HG02759 (cell line): ENCODE results near the gene OR2C1.

Experiments
- ATAC-seq: cut with Tn5 transposase; IDR thresholded peaks from one replicate; pipeline ENCODE4 v1.9.1; 2021; ENCODE audit warnings: mild to moderate bottlenecking, moderate library complexity; ENCODE audit not compliant: unreplicated experiment

The OR2C1 gene

GRCh38 chr16:3389663-3390338 is 34.1 kb downstream of the OR2C1 start:
- ATAC-seq: no peak

- ATAC-seq: no peak
These were observed 44.7 kb downstream of the OR2C1 start for GRCh38 chr16:3400446-3400778.

- peak; percentile 98 for ATAC-seq
These were observed 45.3 kb downstream of the OR2C1 start, which contains the start of the genes ZNF174 and ZSCAN32 for GRCh38 chr16:3400779-3401688. Gene ZNF174, plus strand, starts transcription at chr16:3401215. Its CDS starts 790 bp downstream, at chr16:3402005. Gene ZSCAN32, minus strand, starts transcription at chr16:3401004. Its CDS starts 3,447 bp downstream, at chr16:3397557.

- no peak for ATAC-seq
These were observed 46.2 kb downstream of the OR2C1 start for GRCh38 chr16:3401719-3402397.
